ENCODE measurements around the gene ITGA3. TPM values are rescaled to one million over a fixed set of nuclear protein-coding genes. Genes with fewer than 3 reads are reported as not detected.

Gene ITGA3
- total RNA-seq, 4 donors from 2014 or later: 38.9 to 96.7 (median 58.6) TPM

- Histone ChIP-seq H3K4me1 (peaks cover 6 to 15% (median 11%) of the 10 kb centered on the region in 4 donors), H3K36me3 (peaks cover 3 to 30% (median 27%) of the 10 kb centered on the region in 4 donors), H3K9me3 (no peaks in the 10 kb centered on the region), H3K4me3 (no peak overlapping the region), H3K27ac (replicated peaks in 1 of 4) (no peak overlapping the region), H3K27me3 (no peaks in the 10 kb centered on the region)
- WGBS: 73% methylated on average over 4 of the region's 6 CpGs
- no peak for DNase-seq (ENCODE audit: extremely low spot score)
- intact Hi-C loops (cut with DNase I): loop anchor here (5.0 kb wide), 1 partner anchor 207 kb away; no protein-coding TSS in a partner anchor
- TF ChIP-seq POLR2A (IDR thresholded peaks at IDR 0.05; ENCODE audit: low read depth) (no peak), POLR2AphosphoS5 (IDR thresholded peaks at IDR 0.05) (no peak), EP300 (IDR thresholded peaks at IDR 0.05) (no peak), CTCF (IDR thresholded peaks at IDR 0.05) (no peak)
These were observed 34.2 kb downstream of the ITGA3 start for GRCh38 chr17:50090071-50090470.

GRCh38 chr17:50090971-50091917, 35.3 kb downstream of the ITGA3 start:
- Histone ChIP-seq H3K27me3 (no peaks in the 10 kb centered on the region), H3K27ac (replicated peaks in 1 of 4) (no peak overlapping the region), H3K9me3 (no peaks in the 10 kb centered on the region), H3K36me3 (peaks cover 3 to 30% (median 27%) of the 10 kb centered on the region in 4 donors), H3K4me3 (no peak overlapping the region), H3K4me1 (peaks cover 10 to 23% (median 17%) of the 10 kb centered on the region in 4 donors)
- DNase-seq (ENCODE audit: extremely low spot score): no peak
- intact Hi-C loops (cut with DNase I): loop anchor here (5.0 kb wide), 1 partner anchor 206 kb away; no protein-coding TSS in a partner anchor
- TF ChIP-seq POLR2AphosphoS5 (IDR thresholded peaks at IDR 0.05) (no peak), CTCF (IDR thresholded peaks at IDR 0.05) (no peak), POLR2A (IDR thresholded peaks at IDR 0.05; ENCODE audit: low read depth) (no peak), EP300 (IDR thresholded peaks at IDR 0.05) (no peak)
- WGBS: 80% methylated on average over 12 of the region's 15 CpGs

GRCh38 chr17:50091918-50092285, 36.0 kb downstream of the ITGA3 start:
- DNase-seq (ENCODE audit: extremely low spot score): no peak
- Histone ChIP-seq H3K27ac (replicated peaks in 1 of 4) (no peak overlapping the region), H3K4me1 (peaks cover 16 to 30% (median 24%) of the 10 kb centered on the region in 4 donors), H3K27me3 (no peaks in the 10 kb centered on the region), H3K9me3 (no peaks in the 10 kb centered on the region), H3K4me3 (no peak overlapping the region), H3K36me3 (peaks cover 3 to 31% (median 28%) of the 10 kb centered on the region in 4 donors)
- TF ChIP-seq EP300 (IDR thresholded peaks at IDR 0.05) (no peak), CTCF (IDR thresholded peaks at IDR 0.05) (no peak), POLR2A (IDR thresholded peaks at IDR 0.05; ENCODE audit: low read depth) (no peak), POLR2AphosphoS5 (IDR thresholded peaks at IDR 0.05) (no peak)
- WGBS: 66% methylated on average over 2 of the region's 2 CpGs
- intact Hi-C loops (cut with DNase I): loop anchor here (5.0 kb wide), 1 partner anchor 205 kb away; no protein-coding TSS in a partner anchor

- WGBS: 90% methylated on average over 3 of the region's 3 CpGs
- no peaks in the 10 kb centered on the region for H3K27me3 ChIP-seq
- no peaks in the 10 kb centered on the region for H3K9me3 ChIP-seq
- H3K27ac ChIP-seq (replicated peaks in 1 of 4): no peak overlapping the region
- no peak overlapping the region for H3K4me3 ChIP-seq
- intact Hi-C loops (cut with DNase I): loop anchor here (5.0 kb wide), 1 partner anchor 204 kb away; no protein-coding TSS in a partner anchor
- TF ChIP-seq CTCF (IDR thresholded peaks at IDR 0.05) (no peak), POLR2AphosphoS5 (IDR thresholded peaks at IDR 0.05) (no peak), POLR2A (IDR thresholded peaks at IDR 0.05; ENCODE audit: low read depth) (no peak), EP300 (IDR thresholded peaks at IDR 0.05) (no peak)
- peaks cover 10 to 37% (median 35%) of the 10 kb centered on the region in 4 donors for H3K36me3 ChIP-seq
- peaks cover 23 to 39% (median 37%) of the 10 kb centered on the region in 4 donors for H3K4me1 ChIP-seq
- no peak for DNase-seq (ENCODE audit: extremely low spot score)
These were observed 37.3 kb downstream of the ITGA3 start for GRCh38 chr17:50093246-50093645.

Measured in esophagus muscularis mucosa (tissue), 4 donors.